Heart left ventricle (tissue), 13 donors: Measurements from ENCODE around the gene SLAIN1.

Source experiments
- POLR2A ChIP-seq, 2 donors: fragments of 450-650 bp; IDR thresholded peaks; one replicate each; pipeline ENCODE4 v1.6.1; 2017; ENCODE audit warnings: antibody characterized with exemption in 2 of 2, mild to moderate bottlenecking in 2 of 2, moderate library complexity in 2 of 2
- TF ChIP-seq, protein P1 (sequence below), 12 donors: fragments of 200-600 bp; sonication (generic) in 4 of 12; IDR thresholded peaks; one replicate each; pipeline versions ENCODE4 v1.5.0 to v1.8.0; 2018 to 2022; ENCODE audit warnings: antibody characterized with exemption in 12 of 12, mild to moderate bottlenecking in 5 of 12
- donor health status: ischemic (EF 13 %, LVEDD 7.1; RV severe dilation, severe dysfunction).
- donor health status: DM: no; HTN: yes; CAD: no.
- donor health status: DM: no; HTN: no; CAD: no.
- donor health status: ischemic (EF 25% LVEDD 6.9; RV normal size, moderate dysfunction).
- donor health status: ischemic (EF 25% LVEDD 5.7; RV mildly dilated, moderate dysfunction).
- donor health status: ischemic (EF 35%, LVEDD 5.7; RV mildly dilated, moderate dysfunction).
- donor health status: nonischemic (EF 11% LVEDD 7.7; RV severe dilation, severe dysfunction).
- donor health status: DM: yes; HTN: yes; CAD: no.
- donor health status: PGD.
- donor health status: ischemic (EF 29% LVEDD 5.4; RV normal size, mild dysfunction).
- donor health status: nonischemic (EF 23%, LVEDD 6.1; RV moderate dilation, normal function).

DNA sequence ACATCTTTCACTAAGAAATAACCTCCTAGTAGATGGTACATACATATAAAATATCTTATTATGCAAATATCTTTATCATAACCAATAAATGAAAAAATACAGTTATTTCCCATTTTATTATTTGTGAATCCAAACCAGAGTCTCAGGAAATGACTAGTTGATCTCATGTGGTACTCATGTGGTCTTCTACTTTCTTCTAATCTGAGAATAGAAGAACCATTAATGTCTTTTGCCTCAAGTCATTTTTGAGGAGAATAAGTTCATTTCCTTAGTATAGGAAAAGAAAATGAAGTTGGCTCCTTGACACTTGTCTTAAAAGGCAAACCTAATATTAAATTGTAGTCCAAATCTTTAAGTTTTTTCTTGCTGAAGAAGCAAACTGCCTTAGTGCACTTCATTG, 114.5 kb downstream of the SLAIN1 start:
- TF ChIP-seq, protein P1, sequence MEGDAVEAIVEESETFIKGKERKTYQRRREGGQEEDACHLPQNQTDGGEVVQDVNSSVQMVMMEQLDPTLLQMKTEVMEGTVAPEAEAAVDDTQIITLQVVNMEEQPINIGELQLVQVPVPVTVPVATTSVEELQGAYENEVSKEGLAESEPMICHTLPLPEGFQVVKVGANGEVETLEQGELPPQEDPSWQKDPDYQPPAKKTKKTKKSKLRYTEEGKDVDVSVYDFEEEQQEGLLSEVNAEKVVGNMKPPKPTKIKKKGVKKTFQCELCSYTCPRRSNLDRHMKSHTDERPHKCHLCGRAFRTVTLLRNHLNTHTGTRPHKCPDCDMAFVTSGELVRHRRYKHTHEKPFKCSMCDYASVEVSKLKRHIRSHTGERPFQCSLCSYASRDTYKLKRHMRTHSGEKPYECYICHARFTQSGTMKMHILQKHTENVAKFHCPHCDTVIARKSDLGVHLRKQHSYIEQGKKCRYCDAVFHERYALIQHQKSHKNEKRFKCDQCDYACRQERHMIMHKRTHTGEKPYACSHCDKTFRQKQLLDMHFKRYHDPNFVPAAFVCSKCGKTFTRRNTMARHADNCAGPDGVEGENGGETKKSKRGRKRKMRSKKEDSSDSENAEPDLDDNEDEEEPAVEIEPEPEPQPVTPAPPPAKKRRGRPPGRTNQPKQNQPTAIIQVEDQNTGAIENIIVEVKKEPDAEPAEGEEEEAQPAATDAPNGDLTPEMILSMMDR (IDR thresholded peaks at IDR 0.05) = no peak
- no peak for TF ChIP-seq POLR2A (IDR thresholded peaks at IDR 0.05)
